ENCODE results near the gene C19orf85.
"Not testable (repeated sequence)": the region's sequence is repeated elsewhere in the genome, so short reads cannot be mapped to it uniquely, and the experiment has no call there.

C19orf85 gene

DNA sequence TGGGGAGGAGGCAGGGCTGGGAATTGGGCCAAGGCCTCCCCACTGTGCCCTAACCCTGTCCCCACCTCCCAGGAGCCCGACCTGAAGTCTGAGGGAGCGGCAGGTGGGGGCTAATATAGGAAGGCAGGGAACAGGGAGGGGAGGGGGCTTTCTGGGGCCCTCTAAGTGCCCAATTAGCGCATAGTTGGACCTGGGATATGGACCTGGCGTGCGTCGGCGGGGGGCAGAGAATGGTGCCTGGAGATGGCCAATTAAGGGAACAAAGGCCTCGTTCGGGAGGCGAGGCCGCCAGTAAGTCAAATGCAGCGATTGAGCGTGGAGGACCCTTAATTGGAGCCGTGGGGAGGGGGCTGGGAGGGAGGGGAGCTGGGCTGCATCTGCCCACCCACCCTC is at the start of gene C19orf85:
Gene C19orf85, minus strand, starts transcription at position 90 of the 393 bp plus-strand sequence. CDS start 197 bp downstream, outside the sequence.
- no peak for FAIRE-seq

DNA sequence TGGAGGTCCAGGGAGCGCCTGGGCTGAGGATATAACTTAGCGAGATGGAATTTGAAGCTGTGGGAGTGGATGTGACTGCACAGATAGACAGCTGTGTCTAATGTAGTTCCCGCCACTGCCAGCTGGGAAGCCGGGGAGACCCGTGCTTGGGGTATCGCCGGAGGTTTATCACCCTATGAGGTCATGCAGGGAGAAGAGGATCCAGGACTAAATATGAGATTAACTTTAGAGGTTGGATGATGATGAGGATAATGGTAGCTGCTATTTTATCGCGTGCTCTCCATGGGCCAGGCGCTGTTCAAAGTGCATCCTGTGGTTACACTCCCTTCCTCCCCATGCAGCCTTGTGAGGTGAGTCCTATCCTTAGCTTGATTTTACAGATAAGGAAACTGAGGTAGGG is 43.6 kb upstream of the C19orf85 start:
- no peak for FAIRE-seq

DNA sequence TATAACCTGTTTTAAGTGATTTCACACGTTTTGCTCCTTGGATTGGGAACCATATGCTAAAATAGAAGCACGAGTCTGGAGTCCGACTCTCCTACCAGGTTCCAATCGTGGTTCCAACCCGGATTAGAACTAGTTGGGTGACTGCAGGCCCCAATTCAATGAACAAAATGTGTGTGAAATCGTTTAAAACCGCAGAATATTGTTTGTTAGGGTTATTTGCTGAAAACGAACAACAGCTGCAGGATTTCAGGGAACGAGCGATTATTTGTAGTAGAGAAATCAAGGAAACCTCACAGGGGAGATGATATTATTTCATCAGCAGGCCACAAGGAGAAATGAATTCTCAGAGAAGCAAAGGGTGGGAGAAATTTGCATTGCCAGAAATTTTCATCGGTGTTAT is 40.4 kb upstream of the C19orf85 start:
- FAIRE-seq: no peak

DNA sequence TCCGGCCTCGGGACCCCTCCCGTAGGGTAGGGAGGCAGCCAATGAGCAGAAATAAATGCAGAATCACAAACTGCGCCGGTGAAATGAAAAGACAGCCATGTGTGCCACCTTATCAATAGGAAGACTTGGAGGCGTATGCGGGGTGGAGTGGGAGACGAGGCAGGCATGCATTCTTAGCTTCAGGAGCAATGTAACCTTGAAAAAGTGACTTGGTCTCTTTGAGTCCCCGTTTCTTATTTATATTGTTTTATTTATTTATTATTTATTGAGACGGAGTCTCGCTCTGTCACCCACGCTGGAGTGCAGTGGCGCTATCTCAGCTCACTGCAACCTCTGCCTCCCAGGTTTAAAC is 39.7 kb upstream of the C19orf85 start:
- no peak for FAIRE-seq

DNA sequence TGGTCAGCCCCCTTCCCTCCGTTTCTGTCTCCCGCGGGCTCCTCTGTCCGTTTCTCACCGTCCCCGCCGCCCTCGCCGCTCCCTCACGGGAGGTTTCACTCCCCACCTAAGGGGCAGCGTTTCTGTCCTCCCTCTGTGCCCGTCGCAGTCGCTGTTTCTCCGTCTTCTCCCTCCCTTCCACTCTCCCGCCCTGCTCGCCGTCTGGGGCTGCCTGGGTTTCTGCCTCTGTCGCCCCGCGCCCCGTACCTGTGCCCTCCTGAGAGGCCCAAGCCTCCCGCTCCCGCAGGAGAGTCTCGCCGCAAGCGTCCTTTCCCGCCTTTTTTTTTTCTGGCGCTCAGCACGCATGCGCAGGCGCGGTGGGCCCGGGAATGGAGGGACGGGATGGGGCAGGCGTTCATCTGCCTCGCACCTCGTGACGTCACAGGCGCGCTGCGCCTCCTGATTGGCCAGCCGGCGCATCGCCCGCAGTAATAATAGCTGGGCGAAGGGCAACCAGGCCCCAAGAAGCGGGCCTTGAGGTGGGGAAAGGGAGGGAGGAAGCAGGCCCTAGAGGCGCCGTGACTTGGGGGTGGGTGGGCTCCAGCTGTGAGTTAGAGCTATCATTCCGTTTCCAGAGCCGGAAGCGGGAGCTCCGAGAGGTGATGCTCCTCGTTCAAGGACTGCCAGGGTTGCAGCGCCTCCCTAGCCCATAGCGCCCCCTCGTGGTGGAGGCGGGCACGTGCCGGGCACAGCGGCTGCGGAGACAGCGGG is 39.1 kb upstream of the C19orf85 start:
- FAIRE-seq: peak; percentile 16

DNA sequence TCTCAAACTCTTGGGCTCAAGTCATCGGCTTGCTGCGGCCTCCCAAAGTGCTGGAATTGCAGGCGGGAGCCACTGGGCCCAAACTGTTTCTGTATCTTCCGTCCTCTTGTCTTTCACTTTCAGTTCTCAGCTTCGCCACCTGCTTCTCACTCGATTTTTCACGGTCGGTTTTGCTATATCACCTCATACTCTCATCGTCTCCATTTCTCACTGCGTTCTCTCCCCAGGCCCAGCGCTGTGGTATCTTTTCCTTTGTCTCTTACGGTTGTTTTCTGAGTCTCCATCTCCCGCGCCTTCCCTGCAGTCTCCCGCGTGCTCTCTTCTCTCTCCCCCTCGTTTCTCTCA is 38.6 kb upstream of the C19orf85 start:
- no peak for FAIRE-seq

DNA sequence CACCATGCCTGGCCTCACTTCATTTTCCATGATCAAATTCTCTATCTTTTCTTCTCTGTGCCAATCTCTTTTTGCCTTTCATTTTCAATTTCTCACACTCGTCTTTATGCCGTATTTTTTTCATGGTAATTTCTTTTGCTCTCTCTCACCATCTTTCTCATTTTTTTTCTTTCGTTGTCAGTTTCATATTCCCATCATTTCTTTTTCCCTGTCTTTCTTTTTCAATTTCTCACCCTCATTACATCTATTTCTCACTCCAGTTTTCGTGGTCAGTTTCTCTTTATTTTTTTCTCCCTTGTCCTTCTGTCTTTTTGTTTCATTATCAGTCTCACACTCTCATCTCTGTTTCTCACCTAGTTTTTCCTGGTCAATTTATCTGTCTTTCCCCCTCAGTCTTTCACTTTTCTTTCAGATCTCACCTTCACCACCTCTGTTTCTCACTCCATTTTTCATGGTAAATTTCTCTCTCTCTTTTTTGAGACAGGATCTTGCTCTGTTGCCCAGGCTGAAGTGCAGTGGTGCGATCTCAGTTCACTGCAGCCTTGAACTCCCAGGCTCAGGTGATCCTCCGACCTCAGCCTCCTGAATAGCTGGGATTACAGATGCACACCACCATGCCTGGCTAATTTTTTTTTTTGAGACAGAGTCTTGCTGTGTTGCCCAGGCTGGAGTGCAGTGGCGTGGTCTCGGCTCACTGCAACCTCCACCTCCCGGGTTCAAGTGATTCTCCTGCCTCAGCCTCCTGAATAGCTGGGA is 37.8 kb upstream of the C19orf85 start:
- FAIRE-seq: no peak

DNA sequence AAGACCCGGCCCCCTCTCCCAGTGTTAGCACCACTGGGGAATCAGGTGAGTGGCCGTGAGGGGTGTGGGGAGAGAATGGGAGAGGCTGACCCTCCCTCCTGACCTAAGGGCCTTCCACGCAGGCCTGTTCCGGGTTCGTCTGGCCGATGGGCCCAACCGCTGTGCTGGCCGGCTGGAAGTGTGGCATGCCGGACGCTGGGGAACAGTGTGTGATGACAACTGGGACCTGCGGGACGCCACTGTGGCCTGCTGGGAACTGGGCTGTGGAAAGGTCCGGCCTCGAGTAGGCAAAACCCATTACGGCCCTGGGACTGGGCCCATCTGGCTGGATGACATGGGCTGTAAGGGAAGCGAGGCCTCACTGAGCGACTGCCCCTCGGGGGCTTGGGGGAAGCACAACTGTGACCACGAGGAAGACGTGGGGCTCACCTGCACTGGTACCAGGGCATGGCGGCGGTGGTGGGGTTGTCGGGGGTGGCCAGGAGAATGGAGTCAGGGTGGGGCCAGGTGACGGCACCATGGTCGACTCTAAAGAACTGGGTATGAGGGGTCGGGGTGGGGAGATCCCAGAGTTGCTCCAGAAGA is 35.9 kb upstream of the C19orf85 start:
- FAIRE-seq: no peak

DNA sequence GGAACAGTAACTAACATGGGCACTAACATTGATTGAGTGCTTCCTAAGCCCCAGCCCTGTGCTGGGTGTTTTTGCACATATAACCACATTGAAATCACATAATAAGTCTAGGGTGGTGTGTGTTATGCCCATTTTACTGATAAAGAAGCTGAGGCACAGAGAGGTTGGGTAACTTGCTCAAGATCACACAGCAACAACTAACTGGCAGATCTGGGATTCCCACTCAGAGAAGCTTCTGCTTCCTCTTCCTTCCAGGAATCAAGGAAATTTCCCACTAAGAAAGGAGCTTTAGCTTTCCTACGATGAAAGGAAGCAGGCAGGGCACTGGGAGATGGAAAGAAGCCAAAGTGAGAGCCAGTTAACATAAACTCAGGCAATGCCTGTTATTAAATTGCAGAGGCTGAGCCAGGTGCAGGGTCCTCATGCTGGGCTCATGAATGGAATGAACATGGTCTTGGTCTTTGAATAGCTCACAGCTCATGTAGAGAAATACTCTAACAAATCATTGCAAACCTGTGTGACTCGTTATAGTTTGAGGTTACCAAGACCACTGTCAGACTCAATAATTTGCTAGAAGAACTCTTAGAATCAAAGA is 33.8 kb upstream of the C19orf85 start:
- FAIRE-seq: no peak

DNA sequence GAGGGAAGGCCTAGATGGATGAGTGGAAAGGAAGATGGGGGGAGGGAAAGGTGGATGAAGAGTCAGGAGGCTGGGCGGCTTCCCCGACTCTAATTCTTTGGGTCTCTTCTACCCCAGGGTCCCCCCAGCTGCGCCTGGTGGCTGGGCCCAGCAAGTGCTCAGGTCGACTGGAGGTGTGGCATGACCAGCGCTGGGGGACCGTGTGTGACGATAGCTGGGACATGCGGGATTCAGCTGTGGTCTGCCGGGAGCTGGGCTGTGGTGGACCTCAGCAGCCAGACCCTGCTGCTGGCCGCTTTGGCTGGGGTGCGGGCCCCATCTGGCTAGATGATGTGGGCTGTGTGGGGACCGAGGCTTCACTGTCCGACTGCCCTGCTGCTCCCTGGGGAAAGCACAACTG is 33.2 kb upstream of the C19orf85 start:
- FAIRE-seq: no peak

DNA sequence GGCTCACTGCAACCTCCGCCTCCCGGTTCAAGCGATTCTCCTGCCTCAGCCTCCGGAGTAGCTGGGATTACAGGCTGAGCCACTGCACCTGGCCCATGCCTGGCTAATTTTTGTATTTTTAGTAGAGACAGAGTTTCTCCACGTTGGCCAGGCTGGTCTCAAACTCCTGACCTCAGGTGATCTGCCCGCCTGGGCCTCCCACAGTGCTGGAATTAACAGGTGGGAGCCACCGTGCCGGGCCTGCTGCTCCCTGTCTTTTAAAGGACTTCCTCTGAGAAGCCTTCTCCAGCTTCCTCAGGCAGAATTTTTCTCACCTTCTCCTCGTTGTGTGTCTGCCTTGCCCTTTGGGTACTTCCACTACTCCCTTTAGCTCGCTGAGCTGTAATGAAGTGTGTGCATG is 32.3 kb upstream of the C19orf85 start:
- FAIRE-seq: not testable (repeated sequence)

DNA sequence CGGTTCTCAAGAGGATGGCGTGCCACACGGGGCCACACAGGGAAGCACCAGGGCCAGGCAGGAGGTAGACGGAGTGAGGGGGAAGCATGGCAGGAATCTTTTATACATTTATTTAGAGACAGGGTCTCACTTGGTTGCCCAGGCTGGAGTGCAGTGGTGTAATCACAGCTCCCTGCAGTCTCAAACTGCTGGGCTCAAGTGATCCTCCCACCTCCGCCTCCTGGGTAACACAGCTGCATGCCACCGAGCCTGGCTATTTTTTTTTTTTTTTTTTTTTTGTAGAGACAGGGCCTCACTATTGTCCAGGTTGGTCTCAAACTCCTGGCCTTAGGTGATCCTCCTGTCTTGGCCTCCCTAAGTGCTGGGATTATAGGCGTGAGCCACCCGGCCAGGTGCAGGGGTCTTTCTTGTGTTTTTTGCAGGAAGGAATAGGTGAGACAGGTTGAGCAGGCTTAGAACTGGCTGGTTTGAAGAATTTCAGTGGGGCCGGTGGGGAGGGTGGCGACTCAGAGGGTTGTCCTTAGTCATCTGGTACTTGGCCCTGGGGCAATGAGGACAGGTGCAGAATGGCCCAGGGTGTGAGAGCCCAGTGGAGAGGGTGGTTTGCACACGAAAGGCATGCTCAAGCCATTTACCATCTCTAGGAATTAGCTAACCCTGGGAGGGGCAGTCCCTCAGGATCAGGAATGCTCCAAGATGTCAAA is 31.2 kb upstream of the C19orf85 start:
- no peak for FAIRE-seq

DNA sequence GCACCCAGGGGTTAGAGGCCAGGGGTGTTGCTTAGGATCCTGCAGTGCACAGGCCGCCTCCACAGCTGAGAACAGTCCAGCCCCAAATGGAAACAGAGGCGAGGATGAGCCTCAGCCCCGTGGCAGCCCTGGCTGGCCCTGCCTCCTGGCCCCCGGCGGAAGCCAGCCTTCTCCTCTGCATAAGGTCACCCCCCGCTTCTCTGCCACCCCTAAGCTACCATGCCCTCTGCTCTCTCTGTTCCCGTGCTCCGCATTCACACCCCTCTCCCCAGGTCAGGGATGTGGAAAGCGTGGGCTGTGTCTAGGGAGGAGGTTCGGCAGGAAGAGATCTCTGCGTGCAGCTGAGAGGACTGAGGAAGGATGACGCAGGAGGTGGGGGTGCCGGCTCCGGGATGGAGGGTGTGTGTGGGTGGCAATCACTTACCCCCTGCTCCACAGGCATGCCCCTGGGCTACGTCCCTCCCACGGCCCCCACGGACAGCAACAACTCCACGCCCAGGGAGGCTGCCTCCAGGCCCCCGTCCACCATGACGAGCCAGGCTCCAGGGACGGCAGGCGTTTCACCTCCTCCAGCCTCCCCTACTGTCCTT is 29.7 kb upstream of the C19orf85 start:
- no peak for FAIRE-seq

DNA sequence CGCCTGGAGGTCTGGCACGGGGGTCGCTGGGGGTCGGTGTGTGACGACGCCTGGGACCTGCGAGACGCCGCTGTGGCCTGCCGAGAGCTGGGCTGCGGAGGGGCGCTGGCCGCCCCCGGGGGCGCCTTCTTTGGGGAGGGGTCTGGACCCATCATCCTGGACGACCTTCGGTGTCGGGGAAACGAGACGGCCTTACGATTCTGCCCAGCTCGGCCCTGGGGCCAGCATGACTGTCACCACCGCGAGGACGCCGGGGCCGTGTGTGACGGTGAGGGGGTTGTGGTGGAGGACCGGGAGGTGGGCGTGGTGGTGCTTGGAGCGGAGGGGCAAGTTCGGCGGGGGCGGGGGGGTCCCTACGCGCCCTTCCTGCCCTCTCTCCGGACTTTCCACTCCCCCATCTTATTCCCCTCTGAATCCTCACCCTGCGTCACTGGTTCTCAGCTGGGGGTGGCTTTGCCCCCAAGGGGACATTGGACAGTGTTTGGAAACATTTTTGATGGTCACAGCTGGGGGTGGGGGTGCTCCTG is 29.2 kb upstream of the C19orf85 start:
- FAIRE-seq: no peak

DNA sequence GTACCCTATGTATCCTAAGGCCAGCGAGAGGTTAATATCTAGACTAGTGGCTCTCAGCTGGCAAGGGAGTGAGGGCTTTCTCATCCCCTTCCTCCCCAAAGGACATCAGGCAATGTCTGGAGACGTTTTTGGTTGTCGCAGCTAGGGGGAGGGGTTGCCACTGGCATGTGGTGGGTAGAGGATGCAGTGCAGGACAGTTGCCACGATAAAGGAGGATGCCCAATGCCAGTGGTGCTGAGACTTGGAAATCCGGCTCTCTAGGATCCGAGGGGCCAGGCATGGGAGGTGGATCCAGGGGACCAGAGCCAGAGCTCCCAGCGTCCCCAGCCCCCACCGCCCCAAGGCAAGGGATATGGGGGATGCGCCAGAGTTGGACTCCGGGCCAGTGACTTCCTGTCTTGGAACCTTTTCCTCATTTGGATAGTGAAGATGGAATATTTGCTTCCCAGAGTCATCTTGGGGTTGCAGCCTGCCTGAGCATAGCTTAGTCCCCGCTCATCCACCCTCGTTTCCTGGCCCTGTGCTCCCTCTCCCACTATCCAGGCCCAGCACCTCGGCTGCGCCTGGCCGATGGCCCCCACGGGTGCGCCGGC is 28.6 kb upstream of the C19orf85 start:
- no peak for FAIRE-seq

DNA sequence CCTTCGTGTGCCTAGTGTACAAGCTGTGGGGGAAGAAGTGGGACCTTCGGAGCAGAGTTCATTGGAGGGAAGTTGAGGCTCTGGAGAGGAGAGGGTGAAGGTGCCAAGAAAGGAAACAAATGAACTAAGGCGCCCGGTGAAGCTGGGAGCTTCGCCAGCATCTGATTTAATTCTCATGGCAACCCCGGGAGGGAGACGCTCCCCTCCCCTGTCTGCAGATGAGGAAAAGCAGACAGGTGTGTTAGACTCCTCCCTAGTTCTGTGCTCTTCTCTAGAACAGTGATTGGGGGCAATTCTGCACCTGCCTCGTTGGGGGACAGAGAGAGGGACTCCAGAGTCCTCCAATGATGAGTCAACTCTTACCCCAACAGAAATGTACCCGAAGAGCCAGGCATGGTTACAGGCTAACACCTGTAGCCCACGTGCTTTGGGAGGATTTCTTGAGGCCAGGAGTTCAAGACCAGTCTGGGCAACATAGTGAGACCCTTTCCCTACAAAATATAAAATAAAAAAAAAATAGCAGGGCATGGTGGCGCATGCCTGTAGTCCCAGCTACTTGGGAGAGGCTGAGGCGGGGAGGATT is 27.9 kb upstream of the C19orf85 start:
- no peak for FAIRE-seq

DNA sequence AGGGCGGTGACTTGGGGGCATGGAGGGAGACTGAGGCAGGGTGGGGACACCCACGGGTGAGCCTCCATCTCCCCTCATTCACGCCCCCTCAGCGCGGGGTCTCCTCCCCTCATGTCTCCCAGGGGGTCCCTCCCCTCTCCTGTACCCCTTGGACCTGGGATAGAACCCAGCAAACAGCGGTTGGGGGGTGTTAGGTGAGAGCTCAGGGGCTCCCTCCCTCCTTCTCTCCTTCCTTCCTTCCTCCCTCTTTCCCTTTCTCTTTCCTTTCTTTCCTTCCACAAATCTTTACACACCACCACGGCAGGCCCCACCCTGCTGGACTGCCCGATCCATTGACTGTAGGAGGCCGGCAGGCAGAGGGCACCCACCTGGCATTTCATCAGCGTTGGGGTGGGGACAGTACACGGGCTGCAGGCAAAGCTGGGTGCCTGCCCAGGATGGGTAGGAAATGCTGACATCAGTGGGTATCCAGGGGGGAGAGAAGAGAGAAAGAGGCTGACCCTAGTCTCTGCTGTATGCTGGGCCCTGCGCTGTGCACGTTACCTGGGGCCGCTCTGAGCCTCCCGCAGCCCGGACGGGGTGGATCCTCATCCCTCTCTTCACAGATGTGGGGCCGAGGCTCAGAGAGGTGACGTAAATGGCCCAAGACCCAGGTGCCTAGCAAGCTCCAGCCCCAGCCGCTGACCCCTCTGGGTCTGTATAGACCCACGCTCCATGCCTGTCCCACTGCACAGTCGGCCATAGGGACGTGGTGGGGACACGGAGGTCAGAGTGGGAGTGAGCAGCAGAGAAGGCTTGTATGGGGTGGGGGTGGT is 27.2 kb upstream of the C19orf85 start:
- FAIRE-seq: no peak

DNA sequence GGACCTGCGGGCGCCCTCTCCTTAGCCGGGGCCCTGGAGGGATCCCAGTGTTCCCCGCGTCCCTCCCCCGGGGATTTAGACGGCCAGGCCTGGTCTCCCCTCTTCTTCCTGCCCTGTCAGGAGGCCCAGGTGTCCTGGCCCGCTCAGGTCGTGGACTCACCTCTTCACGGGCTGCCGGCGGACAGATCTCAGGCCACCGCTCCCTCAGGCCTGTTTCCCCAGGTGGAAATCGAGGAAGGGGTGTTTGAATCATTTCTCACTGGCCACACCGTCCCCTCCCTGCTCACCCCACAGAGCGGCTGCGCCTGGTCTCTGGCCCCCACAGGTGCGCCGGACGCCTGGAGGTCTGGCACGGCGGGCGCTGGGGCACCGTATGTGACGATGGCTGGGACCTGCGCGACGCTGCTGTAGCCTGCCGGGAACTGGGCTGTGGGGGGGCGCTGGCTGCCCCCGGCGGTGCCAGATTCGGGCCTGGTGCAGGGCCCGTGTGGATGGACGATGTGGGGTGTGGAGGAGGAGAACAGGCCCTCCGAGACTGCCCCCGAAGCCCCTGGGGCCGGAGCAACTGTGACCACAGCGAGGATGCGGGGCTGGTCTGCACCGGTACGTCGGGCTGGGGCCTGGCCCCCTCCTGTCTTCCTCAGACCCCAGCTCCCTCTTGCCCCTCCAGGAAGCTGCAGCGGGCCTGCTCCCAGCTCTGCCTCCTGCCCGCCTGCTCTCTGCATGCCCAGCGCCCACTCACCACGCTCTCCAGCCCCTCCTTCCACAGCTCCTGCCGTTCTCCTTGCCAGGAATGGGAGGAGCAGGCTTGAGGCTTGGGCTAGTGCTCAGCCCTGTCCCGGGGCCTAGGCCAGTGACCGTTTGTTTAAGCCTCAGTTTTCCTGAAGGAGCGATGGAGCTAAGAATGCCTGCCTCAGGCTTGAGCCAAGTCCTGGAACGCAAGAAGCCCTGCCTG is 26.2 kb upstream of the C19orf85 start:
- FAIRE-seq: no peak

DNA sequence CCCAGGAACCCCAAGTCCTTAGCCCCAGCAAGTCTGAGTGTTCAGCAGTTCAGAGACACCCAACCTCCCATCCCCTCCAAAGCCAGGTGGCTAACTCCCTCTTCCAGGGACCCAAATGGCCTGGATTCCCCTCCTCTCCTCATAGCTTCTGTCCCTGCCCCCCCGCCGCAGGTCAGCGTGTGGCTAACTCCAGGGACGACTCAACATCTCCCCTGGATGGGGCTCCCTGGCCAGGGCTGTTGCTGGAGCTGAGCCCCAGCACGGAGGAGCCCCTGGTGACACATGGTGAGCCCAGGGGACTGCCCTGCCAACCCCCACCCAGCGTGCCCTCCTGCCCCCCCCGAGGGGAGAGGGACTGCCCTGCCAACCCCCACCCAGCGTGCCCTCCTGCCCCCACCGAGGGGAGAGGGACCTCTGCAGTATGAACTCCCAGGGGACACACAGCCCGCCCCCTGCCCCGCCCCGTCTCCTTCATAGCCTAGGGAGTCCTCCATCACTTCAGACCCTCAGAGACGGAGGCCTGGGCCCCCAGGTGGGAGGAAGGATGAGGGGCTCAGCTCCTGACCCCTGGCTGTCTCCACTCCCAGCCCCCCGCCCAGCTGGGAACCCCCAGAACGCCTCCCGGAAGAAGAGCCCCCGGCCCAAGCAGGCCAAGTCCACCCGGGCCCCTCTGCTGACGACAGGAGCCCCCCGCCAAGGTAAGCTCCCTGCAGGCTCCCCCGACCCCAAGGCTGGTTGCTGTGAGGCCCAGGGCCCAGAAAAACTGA is 25.3 kb upstream of the C19orf85 start:
- no peak for FAIRE-seq

Measured in A204.1 (cell line).